Panc1 (cell line): ENCODE measurements around the gene RAB3D. TPM values are rescaled to one million over a fixed set of nuclear protein-coding genes. Genes with fewer than 3 reads are reported as not detected.

Experiments
- ATAC-seq: fragments of 200-7000 bp; cut with Tn5 transposase; 2 replicates; pipeline ENCODE4 v1.9.1; 2020; ENCODE audit warnings: mild to moderate bottlenecking, moderate library complexity
- BruUV-seq: library from RNA; stranded (reverse); fragments of 400-500 nt; replicated peaks from 2 replicates; lab custom pipeline; 2021; lab: Mats Ljungman, UMichigan
- CTCF ChIA-PET: fragments of 300-600 bp; sonication (Branson Sonifier 250); formaldehyde crosslinking; loops from one replicate; lab custom pipeline; 2022; ENCODE audit warnings: antibody characterized with exemption; lab: Charles Lee
- POLR2A ChIA-PET: fragments of 300-600 bp; sonication (Branson Sonifier 250); formaldehyde crosslinking; loops from one replicate; lab custom pipeline; 2022; ENCODE audit warnings: antibody characterized with exemption; lab: Charles Lee
- DNase-seq: peaks from one replicate; pipeline ENCODE4 v3.0.0-alpha.2; 2010; ENCODE audit warnings: low read depth, low spot score
- H3K27ac ChIP-seq: 2 replicates; pipeline ENCODE4 v1.5.1; 2011; ENCODE audit warnings: mild to moderate bottlenecking, low read length, inconsistent platforms
- H3K27me3 ChIP-seq: fragments of 200-500 bp; sonication (Bioruptor generic); 2 replicates; pipeline ENCODE4 v1.6.0; 2014; ENCODE audit warnings: low read length, inconsistent platforms; ENCODE audit not compliant: control insufficient read depth, insufficient read depth
- H3K36me3 ChIP-seq: fragments of 200-500 bp; sonication (Bioruptor generic); 2 replicates; pipeline ENCODE4 v1.5.1; 2014; ENCODE audit warnings: inconsistent platforms, mild to moderate bottlenecking, low read length, moderate library complexity; ENCODE audit not compliant: control insufficient read depth, insufficient read depth
- H3K4me1 ChIP-seq: 2 replicates; pipeline ENCODE4 v1.5.1; 2011; ENCODE audit warnings: inconsistent platforms, mild to moderate bottlenecking, low read length, moderate library complexity; ENCODE audit not compliant: control insufficient read depth, insufficient read depth
- H3K4me3 ChIP-seq, 2 experiments: 2 replicates each; pipeline ENCODE4 v1.5.1; 2011 to 2012; ENCODE audit warnings: low read depth in 2 of 2, low read length in 2 of 2, mild to moderate bottlenecking in 2 of 2, inconsistent platforms in 1 of 2, moderate library complexity in 1 of 2
- H3K9me3 ChIP-seq: fragments of 200-500 bp; sonication (Bioruptor generic); 2 replicates; pipeline ENCODE4 v1.5.1; 2014; ENCODE audit warnings: low read depth, mild to moderate bottlenecking, inconsistent platforms, low read length, moderate library complexity; ENCODE audit not compliant: control insufficient read depth, insufficient read depth
- POLR2AphosphoS5 ChIP-seq: IDR thresholded peaks from 2 replicates; pipeline ENCODE4 v1.6.1; 2012; ENCODE audit warnings: mild to moderate bottlenecking, low read depth, low read length, moderate library complexity
- SIN3A ChIP-seq: IDR thresholded peaks from 2 replicates; pipeline ENCODE4 v1.6.1; 2012; ENCODE audit warnings: low read depth, mild to moderate bottlenecking, low read length, moderate library complexity, borderline replicate concordance; ENCODE audit not compliant: insufficient read depth
- TCF7L2 ChIP-seq: IDR thresholded peaks from 2 replicates; pipeline ENCODE4 v1.6.1; 2011; ENCODE audit warnings: mild to moderate bottlenecking, low read depth, low read length, inconsistent platforms
- in situ Hi-C: cut with HindIII; loops from 2 replicates; pipeline ENCODE4 v1.10.0; 2016; ENCODE audit warnings: low sequenced_read_pairs, low pct_unique_long_range_greater_than_20kb
- intact Hi-C: fragments of 100-400 bp; cut with micrococcal nuclease; formaldehyde crosslinking; loops from one replicate; pipeline ENCODE4 v1.10.0; 2022; ENCODE audit not compliant: unreplicated experiment
- total RNA-seq: library from RNA; stranded (reverse); gene quantifications from one replicate; pipeline ENCODE4 v1.2.1, GENCODE V29; 2021; ENCODE audit not compliant: unreplicated experiment
- TF ChIP-seq, protein P1 (sequence below), 2 experiments: IDR thresholded peaks; 2 replicates each; pipeline ENCODE4 v1.6.1; 2011 to 2012; ENCODE audit warnings: low read depth in 2 of 2, control low read depth in 1 of 2, low read length in 1 of 2, mild to moderate bottlenecking in 1 of 2, moderate library complexity in 1 of 2; ENCODE audit not compliant: insufficient read depth in 1 of 2
- TF ChIP-seq, protein P2 (sequence below): fragments of 450-650 bp; IDR thresholded peaks from 2 replicates; pipeline ENCODE4 v1.5.1; 2017; ENCODE audit warnings: mild to moderate bottlenecking

RAB3D gene
- total RNA-seq, 1 experiment from 2014 or later, result 46.6 TPM

DNA sequence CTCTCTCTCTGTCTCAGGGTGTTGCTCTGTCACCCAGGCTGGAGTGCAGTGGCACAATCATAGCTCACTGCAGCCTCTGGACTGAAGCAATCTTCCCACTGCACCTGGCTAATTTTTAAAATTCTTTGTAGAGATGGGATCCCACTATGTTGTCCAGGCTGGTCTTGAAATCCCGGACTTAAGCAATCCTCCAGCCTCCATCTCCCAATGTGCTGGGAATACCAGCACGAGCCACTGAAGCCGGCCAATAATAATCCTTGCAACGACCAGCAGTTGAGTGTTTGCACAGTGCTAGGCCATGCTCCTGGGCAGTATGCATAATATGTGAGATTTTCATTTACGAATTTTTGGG, 45.3 kb upstream of the RAB3D start:
- ATAC-seq (no peak), DNase-seq (no peak)
- Histone ChIP-seq H3K27me3 (no peaks in the 10 kb centered on the region), H3K9me3 (no peaks in the 10 kb centered on the region), H3K27ac (no peak overlapping the region), H3K4me3 (no peak overlapping the region), H3K4me1 (peaks cover 9% of the 10 kb centered on the region), H3K36me3 (no peaks in the 10 kb centered on the region; the same call in 1 of the 2 replicates)
- POLR2A ChIA-PET, result no interaction called here
- CTCF ChIA-PET, result interaction anchor here (0.6 to 0.9 kb wide), 2 partner anchors 21 to 91 kb away, joined by 3 to 8 read pairs; no protein-coding TSS in a partner anchor
- intact Hi-C loops (no loop called here), in situ Hi-C loops (no loop called here)
- BruUV-seq, result no TSS peak
- no peak for TF ChIP-seq POLR2AphosphoS5
- TF ChIP-seq, protein P1, sequence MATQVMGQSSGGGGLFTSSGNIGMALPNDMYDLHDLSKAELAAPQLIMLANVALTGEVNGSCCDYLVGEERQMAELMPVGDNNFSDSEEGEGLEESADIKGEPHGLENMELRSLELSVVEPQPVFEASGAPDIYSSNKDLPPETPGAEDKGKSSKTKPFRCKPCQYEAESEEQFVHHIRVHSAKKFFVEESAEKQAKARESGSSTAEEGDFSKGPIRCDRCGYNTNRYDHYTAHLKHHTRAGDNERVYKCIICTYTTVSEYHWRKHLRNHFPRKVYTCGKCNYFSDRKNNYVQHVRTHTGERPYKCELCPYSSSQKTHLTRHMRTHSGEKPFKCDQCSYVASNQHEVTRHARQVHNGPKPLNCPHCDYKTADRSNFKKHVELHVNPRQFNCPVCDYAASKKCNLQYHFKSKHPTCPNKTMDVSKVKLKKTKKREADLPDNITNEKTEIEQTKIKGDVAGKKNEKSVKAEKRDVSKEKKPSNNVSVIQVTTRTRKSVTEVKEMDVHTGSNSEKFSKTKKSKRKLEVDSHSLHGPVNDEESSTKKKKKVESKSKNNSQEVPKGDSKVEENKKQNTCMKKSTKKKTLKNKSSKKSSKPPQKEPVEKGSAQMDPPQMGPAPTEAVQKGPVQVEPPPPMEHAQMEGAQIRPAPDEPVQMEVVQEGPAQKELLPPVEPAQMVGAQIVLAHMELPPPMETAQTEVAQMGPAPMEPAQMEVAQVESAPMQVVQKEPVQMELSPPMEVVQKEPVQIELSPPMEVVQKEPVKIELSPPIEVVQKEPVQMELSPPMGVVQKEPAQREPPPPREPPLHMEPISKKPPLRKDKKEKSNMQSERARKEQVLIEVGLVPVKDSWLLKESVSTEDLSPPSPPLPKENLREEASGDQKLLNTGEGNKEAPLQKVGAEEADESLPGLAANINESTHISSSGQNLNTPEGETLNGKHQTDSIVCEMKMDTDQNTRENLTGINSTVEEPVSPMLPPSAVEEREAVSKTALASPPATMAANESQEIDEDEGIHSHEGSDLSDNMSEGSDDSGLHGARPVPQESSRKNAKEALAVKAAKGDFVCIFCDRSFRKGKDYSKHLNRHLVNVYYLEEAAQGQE (IDR thresholded peaks at IDR 0.05; ENCODE audit: insufficient read depth in 1 of 2, low read depth in 2 of 2, low read length in 1 of 2), result no peak
- TF ChIP-seq, protein P2, sequence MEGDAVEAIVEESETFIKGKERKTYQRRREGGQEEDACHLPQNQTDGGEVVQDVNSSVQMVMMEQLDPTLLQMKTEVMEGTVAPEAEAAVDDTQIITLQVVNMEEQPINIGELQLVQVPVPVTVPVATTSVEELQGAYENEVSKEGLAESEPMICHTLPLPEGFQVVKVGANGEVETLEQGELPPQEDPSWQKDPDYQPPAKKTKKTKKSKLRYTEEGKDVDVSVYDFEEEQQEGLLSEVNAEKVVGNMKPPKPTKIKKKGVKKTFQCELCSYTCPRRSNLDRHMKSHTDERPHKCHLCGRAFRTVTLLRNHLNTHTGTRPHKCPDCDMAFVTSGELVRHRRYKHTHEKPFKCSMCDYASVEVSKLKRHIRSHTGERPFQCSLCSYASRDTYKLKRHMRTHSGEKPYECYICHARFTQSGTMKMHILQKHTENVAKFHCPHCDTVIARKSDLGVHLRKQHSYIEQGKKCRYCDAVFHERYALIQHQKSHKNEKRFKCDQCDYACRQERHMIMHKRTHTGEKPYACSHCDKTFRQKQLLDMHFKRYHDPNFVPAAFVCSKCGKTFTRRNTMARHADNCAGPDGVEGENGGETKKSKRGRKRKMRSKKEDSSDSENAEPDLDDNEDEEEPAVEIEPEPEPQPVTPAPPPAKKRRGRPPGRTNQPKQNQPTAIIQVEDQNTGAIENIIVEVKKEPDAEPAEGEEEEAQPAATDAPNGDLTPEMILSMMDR, result no peak
- no peak for TF ChIP-seq SIN3A
- TF ChIP-seq TCF7L2, result no peak

DNA sequence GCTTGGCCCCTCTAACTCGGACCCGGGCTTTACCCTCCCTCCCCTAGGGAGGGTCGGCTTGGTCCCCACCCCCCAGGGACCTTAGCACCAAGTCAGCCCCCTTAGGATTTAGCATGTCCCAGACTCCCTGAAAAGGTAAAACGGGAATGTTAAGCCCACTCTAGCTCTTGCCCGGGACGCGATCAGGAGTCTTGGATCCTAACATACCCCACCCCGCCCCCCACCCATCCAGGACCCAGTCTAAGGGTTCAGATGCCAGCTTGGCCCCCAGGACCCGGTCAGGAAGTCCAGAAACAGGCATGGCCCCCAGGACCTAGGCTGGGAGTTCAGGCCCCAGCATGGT, 44.2 kb upstream of the RAB3D start:
- Histone ChIP-seq H3K27me3 (no peaks in the 10 kb centered on the region), H3K27ac (0 out of 2 replicates have a peak overlapping the region, but pooled peaks have one; percentile 17), H3K4me1 (peaks cover 12% of the 10 kb centered on the region), H3K4me3 (peak overlapping the region; percentile 62 to 75), H3K36me3 (no peaks in the 10 kb centered on the region; the same call in 1 of the 2 replicates), H3K9me3 (no peaks in the 10 kb centered on the region)
- in situ Hi-C loops (no loop called here), intact Hi-C loops (no loop called here)
- BruUV-seq, result no TSS peak
- no peak for ATAC-seq
- DNase-seq, result no peak
- ChIA-PET CTCF (interaction anchor here (0.9 to 1.4 kb wide), 2 partner anchors 90 to 99 kb away, joined by 8 to 10 read pairs; no protein-coding TSS in a partner anchor), POLR2A (interaction anchor here (0.6 to 0.7 kb wide), 2 partner anchors 47 to 291 kb away, joined by 3 to 5 read pairs; no protein-coding TSS in a partner anchor)
- TF ChIP-seq, protein P1 (IDR thresholded peaks at IDR 0.05; ENCODE audit: insufficient read depth in 1 of 2, low read depth in 2 of 2, low read length in 1 of 2), result no peak
- TF ChIP-seq, protein P2, result no peak
- no peak for TF ChIP-seq SIN3A
- TF ChIP-seq TCF7L2, result no peak
- TF ChIP-seq POLR2AphosphoS5, result no peak
